NCI-H460 (cell line): ENCODE results near the gene BICRAL. TPM values are rescaled to one million over a fixed set of nuclear protein-coding genes. Genes with fewer than 3 reads are reported as not detected.
"Not testable (repeated sequence)": the region's sequence is repeated elsewhere in the genome, so short reads cannot be mapped to it uniquely, and the experiment has no call there.

ENCODE experiments used
- DNase-seq: peaks from one replicate; pipeline ENCODE4 v3.0.0-alpha.2; 2016; ENCODE audit warnings: low read depth; ENCODE audit errors: extremely low read depth
- total RNA-seq: library from RNA; depleted of rRNA; stranded (reverse); fragments of >200 nt; shearing (Covaris generic); gene quantifications from 2 replicates; pipeline ENCODE4 v1.2.3, GENCODE V29; 2014

Gene BICRAL
- total RNA-seq, 1 experiment from 2014 or later: 7.3 TPM

GRCh38 chr6:42761287-42762067 is 20.4 kb upstream of the BICRAL start:
- DNase-seq: no peak

- DNase-seq: no peak
These were observed 19.4 kb upstream of the BICRAL start for GRCh38 chr6:42762426-42762859.

- no peak for DNase-seq
These were observed 18.9 kb upstream of the BICRAL start for GRCh38 chr6:42762950-42763349.

DNA sequence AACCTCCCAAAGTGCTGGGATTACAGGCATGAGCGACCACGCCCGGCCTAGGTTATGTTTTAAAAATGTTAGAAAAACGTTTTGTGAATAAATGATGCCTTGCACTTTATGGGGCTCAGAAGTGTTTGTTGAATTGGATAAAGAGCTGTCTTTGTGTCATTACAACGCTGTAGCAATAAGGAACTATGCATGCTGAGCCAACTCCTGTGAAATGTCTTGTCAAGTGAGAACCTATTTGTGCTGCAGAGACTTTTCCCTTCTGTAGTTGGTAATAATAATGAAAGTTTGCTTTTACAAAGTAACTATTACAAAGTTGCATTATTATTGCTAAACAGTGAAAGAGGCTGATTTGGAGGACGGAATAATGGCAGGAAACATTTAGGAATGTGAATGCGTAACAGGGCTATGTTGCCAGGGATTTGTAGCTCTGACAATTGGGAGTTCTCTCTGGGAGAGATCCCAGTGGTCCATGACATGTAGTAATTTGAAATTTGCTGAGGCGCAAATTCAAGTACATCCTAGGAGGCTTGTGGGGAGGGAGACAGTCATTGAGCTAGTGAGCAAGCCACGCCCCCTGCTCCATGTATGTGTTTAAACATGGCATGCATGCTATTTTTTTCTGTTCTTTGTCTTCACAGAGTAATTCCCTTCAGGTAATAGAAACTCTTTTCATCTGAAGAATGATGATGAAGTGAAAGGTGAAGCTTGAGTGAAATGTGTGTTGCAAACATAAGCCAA is 16.8 kb upstream of the BICRAL start:
- DNase-seq: no peak

DNA sequence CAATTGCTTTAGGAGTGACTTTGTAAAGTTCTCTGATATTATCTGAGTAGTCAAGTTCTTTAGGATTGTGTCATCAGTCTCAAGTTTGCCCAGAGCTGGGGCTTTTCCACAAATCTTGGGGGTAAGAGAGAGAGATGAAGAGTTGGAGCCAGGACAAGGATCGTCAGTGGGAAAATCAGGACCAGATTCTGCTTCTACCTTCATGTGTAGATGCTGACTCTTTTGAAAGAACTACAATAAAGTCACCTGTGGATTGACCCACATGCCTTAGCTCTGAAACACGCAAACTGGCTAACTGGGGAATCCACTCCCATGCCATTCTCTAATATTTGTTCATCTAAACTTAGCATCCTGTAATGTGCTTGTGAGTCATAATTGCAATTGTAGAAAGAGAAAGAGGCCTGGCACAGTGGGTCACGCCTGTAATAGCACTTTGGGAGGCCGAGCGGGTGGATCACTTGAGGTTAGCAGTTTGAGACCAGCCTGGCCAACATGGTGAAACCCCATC is 15.6 kb upstream of the BICRAL start:
- DNase-seq: no peak

GRCh38 chr6:42769051-42769450 is 12.8 kb upstream of the BICRAL start:
- no peak for DNase-seq

GRCh38 chr6:42769836-42770235 is 12.0 kb upstream of the BICRAL start:
- no peak for DNase-seq

DNA sequence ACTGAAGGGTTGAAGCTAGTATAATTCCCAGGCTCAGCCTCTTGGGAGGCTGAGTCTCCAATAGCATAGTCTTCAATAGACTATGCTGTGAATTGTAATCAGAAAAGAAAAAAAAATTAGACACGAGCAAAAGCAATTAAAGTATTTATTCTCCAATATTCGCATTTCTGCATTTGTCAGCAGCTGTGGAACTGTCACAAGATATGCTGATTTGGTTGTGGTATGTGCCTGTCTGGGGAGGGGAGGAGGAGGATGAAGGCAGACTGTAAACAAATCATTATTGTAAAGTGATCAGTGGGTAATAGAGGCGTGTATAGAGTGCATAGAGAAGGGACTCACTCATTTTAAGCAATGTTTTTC is 10.1 kb upstream of the BICRAL start:
- no peak for DNase-seq

DNA sequence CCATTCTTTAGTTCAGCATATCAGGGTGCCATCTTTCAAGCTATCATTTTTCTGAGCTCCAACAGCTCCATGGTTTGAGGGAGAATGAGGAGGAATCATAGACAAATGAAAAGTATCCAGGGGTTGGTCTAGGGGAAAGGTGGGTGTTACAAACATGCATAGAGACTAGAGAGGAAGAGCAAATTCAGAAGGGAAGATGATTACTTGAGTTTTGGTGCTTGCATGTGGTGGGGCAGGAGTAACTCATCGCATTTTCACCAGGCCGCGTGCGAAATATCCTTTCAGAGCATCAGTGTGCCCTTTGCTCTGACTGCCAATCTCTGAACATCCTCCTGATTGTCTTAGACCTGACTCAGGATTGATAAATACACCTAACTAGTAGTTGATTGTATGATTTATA is 7.7 kb upstream of the BICRAL start:
- DNase-seq: no peak

- not testable (repeated sequence) for DNase-seq
These were observed 6.9 kb upstream of the BICRAL start for GRCh38 chr6:42774821-42775487.

GRCh38 chr6:42777126-42777822 is 4.6 kb upstream of the BICRAL start:
- DNase-seq: no peak

GRCh38 chr6:42778122-42778521 is 3.7 kb upstream of the BICRAL start:
- no peak for DNase-seq

- DNase-seq: no peak
These were observed 2.3 kb upstream of the BICRAL start for GRCh38 chr6:42779521-42779920.

DNA sequence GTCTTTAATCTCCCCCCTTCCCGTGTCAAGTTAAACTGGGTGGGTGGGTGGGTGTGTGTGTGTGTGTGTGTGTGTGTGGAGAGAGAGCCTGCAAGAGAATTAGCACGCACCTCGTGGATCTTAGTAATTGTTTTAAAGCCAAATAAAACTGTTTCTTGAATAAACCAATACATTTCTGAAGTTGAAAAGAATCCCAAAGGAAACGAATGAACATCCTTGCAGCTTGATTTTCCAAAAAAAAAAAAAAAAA is 381 bp upstream of the BICRAL start:
- no peak for DNase-seq

GRCh38 chr6:42782689-42783176 is 881 bp downstream of the BICRAL start:
- peak; percentile 70 for DNase-seq

DNA sequence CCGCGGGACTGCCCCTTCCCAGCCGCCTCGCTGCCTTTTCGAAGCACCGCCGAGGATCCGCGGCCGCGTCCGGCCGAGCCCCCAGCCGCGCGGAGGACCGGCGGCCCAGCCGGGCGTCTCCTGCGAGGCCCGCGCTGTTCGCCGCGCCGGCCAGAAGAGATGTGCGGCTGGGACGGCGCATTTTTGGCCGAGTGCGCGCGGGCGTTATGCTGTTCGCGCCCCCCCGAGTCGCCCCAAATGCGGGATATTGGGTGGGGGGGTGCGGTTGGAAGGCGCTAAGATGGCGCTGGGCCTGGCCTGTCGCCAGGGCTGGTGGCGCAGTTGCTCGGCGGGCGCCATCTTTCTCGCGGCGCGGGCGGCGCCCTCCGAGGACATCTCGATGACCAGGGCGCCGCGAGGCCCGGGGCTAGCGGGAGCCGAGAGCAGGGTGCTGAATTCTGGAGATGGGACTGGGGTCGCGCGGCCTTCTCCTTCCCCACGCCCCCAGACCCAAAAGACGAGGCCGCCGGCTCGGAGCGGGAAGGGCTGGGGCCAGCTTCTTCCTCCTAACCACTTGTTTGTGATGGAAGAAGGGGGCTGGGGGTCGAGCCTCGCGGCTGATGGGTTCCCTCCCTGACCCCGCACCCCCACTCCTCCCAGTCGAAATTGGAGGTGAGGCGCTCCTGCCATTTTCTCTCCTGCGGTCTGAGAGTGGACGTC is 1.5 kb downstream of the BICRAL start:
- DNase-seq: peak; percentile 42

- no peak for DNase-seq
These were observed 2.2 kb downstream of the BICRAL start for GRCh38 chr6:42783876-42784642.

- no peak for DNase-seq
These were observed 3.1 kb downstream of the BICRAL start for GRCh38 chr6:42784717-42785498.

- no peak for DNase-seq
These were observed 4.7 kb downstream of the BICRAL start for GRCh38 chr6:42786525-42786985.
